HG02885 (cell line): ENCODE measurements around the gene TXNRD2.

Experiments
- ATAC-seq: cut with Tn5 transposase; IDR thresholded peaks from one replicate; pipeline ENCODE4 v1.9.1; 2021; ENCODE audit warnings: mild to moderate bottlenecking; ENCODE audit not compliant: unreplicated experiment, poor library complexity

The TXNRD2 gene

GRCh38 chr22:19880786-19881569, 60.6 kb downstream of the TXNRD2 start:
- no peak for ATAC-seq

DNA sequence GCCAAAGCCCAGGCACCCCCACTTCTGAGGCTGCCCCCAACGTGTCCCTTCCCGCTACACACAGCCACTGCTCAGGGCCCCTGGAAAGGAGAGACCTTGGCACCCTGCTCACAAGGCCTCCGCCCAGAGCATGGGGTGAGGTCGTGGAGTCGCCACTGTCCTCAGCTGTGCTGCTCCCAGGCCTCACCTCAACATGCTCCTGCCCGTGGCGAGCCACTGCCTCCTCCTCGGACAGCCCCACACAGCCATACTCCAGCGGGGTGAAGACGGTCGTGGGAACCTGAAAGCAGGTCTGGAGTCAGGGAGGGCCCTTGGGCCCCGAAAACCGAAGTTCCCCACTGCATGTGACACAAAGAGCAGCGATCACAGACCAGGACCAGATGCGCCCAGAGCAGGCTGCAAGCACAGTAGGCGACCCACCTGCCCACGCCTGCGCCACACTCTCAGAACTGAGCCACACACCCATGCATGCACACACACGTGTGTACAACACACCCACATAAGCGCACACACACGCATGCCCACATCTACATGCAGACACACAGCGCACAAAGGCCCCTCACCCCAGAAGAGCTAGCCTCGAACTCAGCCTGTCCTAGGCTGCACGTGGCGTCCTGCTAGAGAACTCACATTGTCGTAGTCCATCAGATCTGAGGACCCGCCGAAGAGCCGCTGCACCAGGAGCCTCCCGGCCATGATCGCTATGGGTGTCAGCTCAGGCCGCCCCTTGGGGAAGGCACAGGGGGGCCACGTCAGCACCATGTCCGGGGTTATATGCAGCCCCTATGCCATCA, 61.4 kb downstream of the TXNRD2 start:
- no peak for ATAC-seq

DNA sequence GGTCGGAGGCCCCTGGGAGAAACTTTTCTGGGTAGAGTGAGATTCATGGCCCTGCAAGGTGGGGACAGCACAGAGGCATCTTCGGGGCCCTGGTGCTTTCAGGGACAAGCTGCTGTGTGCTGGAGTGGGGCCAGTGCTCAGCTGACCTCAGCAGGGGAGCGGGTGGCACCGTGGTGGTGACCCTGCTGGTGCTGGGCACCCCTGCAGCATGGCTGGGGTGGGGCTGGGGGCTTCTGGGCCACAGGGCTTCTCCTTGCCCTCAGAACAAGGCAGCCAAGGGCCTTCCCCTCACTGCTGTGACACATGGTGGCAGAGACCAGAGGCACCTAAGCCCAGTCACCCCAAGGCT, 62.0 kb downstream of the TXNRD2 start:
- no peak for ATAC-seq

- no peak for ATAC-seq
Measured at GRCh38 chr22:19879246-19879570, 62.4 kb downstream of the TXNRD2 start.

DNA sequence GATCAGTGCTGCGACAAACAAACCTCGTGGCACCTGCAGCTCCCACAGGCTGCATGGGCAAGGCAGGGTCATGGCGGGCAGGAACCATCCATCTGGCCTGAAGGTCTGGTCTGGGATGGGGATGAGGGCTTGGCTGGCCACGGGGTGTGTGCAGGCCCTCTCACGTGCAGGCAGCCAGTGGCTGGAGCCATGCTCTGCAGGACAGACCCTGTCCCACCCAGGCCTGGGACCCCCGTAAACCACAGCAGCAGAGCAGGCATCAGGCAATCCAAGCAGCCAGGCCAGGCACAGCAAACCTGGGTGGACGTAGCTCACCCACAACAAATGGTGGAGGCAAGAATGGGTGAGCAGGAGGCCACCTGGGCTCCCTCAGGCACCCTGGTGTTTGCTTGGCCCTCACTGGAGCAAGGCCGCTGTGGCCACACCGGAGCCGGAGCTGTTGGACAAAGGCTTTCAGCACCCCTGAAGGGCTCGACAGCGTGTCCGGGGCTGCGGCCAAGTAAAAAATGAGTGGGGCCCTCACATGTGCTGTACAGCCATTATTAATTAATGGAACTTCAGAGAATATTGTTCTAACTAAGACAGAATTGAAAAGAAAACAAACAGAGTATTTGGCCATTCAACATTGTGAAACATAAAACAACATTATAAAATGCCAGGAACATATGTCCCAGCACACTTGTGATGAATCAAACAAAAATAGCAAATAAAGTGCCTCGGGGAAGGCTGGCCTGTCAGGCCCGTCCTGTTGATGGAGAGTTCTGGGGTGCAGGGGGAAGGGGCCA, 63.0 kb downstream of the TXNRD2 start:
- no peak for ATAC-seq

DNA sequence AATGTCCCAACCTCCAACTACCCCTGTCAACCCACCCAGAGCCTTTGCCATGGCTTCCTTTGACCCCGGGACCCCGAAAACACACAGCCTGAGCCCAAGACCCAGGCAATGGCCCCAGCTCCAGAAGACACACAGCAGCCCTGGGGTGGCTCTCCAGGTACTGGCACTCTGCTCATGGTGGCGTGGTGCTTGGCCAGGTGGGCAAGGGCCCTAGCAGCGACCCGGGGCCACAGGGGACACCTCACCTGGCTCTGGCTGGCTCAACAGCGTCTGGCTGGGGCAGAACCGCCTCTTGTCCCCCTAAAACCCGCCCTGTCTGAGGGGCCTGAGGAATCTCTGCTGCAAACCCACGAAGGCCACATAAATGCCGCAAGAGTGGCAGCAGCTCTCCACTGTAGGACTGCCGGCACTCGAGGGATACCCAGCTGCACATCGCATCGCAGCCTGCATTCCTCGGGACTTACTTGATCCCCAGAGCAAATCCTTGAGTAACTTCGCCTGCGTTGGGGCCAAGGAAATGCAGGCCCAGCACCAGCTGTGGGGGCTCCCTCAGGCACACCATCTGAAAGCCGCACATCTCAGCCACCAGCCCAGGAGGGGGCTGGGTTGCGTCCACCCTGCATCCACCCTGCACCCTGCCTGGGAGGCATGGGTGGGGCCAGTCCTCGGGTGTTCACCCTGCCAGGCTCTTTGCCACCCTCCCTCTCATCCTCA, 63.8 kb downstream of the TXNRD2 start:
- ATAC-seq: no peak

DNA sequence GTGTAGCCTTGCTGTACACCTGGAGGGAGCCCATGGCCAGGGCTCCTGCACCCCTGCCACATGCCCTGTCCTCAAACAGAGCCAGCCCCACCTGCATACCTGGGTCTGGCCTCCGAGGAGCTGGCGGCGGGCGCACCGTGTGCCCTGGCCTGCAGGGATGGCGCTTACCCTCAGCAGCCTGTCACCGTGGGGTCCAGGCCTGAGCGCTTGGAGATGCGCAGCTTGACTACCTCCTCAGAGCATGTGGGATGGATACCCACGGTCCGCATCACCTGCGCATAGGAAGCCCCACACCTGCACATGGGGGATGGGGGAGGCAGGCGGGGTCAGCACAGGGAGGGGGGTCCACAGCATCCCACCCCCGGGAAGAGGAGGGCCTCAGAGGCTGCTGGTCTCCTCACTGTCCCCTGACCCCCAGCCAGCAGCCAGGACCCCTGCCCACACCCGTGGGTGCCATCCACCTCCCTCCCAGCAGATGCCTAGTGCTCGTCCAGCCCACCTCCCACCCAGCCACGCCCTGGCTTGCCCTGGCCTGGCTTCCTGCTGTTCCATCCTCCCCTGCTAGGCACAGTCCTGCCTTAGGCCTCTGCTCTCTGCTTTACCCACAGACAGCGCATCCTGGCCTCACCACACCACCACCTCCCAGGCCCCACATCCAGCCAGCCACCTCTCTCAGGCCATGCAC, 64.5 kb downstream of the TXNRD2 start:
- no peak for ATAC-seq

- no peak for ATAC-seq
Measured at GRCh38 chr22:19876314-19876940, 65.2 kb downstream of the TXNRD2 start.

DNA sequence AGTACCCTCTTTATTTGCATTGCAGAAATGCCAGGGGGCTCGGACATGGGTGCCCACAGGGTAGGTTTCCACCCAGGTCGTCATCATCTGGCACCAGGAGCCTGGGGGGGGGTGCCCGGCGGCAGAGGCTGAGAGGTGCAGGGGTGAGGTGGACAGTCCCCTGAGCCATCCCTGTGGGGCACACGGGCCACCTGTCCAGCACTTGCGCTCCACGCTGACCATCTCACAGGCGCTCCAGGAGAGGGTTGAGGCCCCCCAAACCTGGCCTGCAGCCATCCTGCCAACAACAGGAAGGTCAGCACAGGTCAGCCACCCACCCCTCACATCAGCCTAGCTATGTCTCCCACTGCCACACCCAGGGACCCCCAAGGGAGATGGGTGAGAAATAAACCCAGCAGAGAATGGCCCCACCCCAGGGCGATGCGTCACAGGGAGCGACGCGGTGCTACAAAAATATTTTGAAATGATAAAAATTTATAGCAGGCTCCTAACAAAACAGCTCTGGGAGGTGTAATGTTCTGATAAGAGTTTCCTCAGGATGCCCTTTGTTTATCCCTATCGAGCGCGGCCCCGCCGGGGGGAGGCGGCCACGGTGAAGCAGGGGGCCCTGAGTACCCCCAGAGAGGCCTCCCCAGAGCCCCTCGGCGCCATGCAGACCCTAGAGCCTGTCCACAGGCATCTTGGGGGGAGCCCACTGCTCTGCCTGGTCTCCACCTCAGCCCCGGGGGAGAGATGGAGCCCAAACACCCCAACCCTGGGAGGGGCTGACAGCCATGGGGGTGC, 65.9 kb downstream of the TXNRD2 start:
- ATAC-seq: no peak

- no peak for ATAC-seq
Measured at GRCh38 chr22:19875061-19875530, 66.5 kb downstream of the TXNRD2 start.

DNA sequence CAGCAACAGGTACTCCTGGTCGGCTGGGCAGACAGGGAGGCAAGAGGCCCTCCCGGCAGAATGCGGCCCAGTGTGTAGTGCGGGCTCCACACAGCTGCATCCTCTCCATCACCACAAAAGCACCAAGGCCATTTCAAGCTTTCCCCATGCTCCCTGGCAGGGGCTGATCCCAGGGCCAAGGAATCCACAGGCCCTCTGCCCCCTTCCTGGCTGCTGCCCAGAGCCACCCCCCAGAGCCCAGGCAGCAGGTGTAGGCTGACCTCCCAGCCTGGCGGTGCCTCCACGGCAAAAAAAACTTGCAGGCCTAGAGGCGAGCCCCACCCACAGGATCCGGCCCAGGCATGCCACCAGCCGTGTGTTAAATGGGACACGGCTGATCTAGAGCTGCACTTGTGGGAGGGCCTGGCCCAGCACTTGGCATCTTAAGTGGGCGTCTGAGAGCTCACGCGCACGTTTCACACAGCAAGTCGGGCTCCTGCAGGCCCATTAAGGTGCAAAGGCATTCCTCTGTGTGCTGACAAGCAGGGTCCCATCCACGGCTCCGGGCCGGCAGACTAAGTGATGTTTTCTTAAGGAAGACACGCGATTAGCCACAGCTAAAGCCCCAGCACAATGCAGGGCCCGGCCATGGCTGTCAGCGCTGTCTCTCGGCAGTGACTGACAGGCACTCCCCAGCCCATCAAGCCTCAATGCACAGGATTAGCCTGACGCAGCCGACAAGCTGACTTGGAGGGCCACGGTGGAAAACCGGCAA, 67.1 kb downstream of the TXNRD2 start:
- no peak for ATAC-seq

DNA sequence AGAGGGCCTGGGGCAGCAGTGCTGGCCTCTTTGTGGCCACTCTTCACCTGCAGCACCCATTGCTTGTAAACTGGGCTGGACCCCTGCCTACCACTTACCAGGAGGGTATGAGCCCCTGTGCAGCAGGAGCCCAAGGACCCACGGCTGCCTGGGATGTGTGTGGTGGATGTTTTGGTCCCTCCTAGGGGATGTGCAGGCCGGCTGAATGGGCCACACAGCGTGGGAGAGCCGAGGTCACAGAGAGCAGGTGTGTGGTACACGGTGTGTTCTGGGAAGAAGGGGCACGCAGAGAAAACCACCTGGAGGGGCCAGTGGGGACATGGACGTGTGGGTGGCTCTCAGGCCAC, 67.7 kb downstream of the TXNRD2 start:
- no peak for ATAC-seq

GRCh38 chr22:19873138-19873959, 68.3 kb downstream of the TXNRD2 start:
- ATAC-seq: no peak

DNA sequence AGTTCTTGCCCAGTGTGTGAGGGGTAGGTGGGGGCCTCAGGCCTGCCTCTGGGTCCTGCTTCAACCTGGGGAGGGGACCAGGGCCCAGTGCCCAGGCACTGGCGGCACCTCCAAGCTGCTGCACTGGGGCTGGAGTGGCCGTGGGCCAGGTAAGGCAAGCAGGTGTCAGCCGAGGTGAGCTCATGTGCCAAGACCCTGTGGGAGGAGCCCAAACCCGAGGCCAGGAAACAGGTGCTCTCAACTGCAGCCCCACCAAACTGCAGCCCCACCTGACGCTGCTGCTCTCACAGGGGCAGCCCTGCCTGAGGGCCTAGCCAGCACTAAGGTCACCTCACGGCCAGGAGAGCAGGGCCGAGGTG, 68.9 kb downstream of the TXNRD2 start:
- no peak for ATAC-seq

DNA sequence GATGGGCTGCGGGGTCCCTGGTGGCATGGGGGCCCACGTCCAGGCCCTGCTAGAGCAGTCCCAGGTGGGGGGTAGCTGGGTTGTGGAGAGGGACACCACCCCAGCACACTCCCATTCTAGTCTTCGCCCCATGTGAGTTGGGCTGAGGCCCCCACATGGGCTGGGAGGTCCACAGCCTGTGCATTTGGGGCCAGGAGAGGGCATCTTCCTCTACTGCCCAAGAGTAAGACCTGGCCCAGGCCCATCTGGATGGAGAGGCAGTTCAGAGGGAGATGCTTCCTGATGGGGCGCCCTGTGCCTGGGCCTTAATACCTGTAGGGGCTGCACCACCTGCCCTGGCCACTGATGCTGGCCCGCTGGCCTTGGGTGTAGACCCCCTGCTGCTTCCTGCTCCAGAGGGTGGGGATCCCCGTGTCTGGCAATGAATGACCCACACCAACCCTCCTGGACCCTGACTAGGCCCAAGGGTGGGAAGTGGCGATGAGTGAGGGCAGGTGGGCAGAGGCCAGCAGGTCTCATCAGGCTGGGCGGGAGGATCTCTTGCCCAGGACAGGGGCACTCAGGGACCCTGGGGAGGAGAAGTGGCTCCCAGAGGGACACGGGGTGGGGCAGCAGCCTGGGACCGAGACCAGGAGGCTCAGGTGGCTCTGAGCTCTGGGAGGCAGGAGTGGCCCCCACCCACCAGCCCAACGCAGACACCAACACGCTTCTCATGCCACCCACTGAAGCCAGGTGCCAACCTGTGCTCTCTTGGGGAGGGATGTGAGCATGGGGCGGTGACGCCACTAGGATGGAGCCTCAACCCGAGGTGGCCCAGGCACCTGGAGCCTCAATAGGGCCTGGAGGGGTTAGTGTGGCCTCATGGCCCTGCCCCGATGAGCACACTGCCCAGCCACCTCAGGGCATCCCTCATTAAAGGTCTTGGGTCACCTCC, 69.5 kb downstream of the TXNRD2 start:
- no peak for ATAC-seq
